Suppressor macrophage treated with lipopolysaccharide for 1 hour (primary cell): ENCODE data around the gene SLC24A3.

Experiments
- DNase-seq, 3 donors: peaks; one replicate each; pipeline ENCODE4 v3.0.0-alpha.2; 2020 to 2022

SLC24A3 gene

DNA sequence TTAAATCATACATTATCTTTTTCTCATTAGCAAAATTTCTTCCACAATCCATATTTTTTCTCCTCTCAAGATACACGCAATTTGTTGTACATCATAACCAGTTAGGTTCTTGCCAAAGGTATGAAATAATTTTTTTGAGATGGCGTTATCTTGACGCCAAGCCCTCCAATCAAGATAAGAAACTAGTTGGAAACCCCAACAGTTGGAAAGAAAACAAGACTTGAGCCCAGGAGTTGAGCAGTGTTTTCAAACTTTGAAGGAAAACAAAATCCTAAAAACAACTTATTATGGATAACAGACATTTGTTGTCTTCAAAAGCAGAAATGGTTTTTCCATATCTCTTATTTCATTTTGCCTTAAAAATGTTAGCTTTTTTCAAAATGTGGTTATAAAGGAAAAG is 184.8 kb downstream of the SLC24A3 start:
- no peak for DNase-seq

DNA sequence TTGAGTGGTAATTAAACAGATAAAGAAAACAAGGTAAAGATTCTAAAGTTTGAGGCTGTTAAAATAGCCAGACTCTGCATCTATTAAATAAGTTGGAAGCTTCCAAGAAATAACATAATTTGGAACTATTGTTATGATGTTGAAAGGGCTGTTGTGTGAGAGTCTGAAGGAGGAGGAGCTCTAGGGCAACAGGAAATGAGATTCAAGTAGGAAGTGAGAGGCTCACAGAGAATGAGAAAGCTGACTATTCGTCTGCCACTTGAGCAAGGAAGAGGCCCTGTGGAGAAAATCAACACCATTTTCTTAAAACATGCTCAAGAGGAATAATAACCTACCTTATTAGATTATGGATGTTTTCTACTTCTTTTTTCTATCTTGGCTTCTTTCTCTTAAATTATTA is 185.2 kb downstream of the SLC24A3 start:
- DNase-seq = peak in 2 of 3 donors; percentile 31 to 42

DNA sequence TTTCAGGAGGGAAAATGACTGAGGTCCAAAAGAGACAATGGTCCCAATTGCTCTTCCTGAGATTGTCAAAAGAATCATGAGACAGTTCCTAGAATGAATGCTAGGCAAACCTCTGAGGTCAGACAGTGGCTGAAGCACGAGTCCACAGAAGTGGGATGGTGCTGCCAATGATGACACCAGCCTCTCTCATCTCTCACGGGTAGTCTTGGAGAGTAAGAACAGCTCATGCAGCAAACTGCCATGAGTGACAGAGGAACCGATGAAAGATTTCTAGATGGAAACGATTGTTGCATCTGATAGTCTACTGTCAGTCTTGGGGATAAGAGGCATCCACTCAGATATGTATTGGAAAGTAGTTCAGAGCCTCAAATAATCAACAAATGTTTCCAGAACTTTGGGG is 188.7 kb downstream of the SLC24A3 start:
- no peak for DNase-seq

DNA sequence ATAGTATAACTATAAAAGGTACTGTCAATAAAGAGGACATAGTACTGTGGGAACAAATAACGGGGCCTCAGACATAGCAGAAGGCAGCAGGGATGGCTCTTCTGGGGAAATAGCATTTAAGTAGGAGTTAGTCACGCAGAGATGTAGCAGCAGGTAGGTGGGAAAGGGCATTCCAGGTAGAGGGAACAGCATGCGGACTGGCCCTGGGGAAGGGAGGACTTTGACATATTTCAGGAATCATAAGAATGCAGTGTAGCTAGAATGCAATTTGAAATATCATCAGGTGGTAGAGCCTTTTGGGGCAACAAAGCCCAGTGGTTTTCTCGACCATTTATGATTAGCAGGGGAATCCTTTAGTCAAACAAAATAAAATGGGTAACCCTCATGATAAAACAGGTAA is 191.1 kb downstream of the SLC24A3 start:
- no peak for DNase-seq

DNA sequence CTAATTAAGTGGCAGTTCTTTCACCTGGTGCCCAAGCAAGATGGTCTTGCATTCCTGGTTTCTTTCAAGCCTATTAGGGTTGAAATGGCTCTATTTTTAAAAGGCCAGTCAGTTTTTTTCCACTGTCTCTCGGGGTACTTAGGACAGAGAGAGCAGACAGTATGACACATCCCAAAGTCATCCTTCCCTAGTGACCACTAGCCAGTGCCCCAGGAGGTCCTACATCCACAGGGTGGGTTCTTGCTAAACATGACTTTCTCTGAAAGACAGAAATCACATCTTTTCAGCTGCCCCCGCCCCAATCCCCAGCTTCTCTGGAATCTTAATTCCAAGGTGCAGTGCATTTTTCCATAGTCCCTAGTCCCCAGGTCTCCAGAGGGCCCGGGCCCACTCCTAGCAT is 192.4 kb downstream of the SLC24A3 start:
- no peak for DNase-seq

DNA sequence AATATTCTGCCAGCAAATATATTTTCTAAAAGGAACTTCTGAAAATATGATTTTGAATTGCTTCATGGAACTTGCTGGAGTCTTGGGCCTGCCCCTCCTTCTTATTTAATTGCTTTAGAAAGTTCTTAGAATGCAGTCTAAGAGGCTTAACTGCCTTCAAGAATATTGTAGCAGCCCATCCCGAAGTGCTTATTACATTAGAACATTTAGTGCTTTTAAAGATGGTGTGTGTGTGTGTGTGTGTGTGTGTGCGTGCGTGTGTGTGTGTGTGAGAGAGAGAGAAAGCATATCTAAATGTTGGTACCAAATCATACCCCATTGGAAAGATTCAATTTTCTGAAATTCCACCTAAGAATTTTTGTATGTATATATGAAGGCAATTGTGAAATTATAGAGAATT is 193.5 kb downstream of the SLC24A3 start:
- DNase-seq = no peak

DNA sequence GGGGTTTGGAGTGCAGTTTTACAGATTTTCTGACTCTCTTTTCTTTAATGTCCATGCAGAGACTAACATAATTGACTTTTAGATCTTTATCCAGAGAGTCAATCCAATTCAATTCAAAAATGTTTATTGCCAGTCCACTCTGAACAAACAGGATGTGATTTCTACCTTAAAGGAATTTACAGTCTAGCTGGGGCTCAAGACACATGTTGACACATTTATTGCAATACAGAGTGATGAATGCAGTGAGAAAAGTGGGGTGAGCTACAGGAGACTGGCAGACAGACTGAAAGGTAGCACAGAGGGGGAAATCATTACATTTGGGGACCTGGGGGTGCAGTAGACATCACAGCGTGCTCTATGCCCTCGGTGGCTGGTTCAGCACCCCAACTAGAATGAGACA is 193.9 kb downstream of the SLC24A3 start:
- no peak for DNase-seq

DNA sequence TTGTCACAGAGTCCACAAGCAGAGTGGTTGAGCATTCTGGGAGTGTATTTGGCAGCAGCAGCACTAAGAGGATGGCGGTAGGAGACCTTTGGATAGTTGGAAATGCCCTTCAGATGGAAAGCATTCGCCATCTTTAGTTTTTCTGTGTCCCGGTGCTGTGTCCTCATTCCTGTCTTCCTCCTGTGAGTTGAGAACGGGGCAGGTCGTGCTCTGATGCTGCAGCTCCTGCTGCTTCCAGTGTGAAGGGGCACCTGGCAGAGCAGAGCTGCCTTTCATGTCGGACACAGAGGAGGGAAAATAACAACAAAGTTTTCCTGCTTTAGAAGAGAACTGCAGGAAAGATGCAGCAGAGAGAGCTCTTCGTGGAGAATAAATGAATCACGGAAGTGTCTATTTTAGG is 194.8 kb downstream of the SLC24A3 start:
- DNase-seq = no peak

DNA sequence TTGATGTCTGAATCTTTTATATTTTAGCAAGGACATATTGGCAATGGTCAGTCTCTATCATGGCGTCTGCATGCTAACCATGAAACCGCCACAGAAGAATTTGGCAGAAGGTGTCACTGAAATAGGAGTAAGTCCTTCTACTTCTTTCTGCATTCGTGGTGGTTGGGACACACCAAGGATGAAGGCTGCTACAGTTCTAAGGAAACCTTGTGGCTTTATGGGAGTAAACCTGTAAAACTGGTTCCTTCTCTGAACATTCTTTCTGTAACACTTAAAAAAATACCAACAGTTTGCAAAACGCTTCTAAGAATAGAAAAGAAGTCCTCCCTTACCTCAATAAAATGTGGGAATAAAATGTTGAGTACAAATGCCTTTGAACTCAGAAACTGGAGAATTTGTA is 195.3 kb downstream of the SLC24A3 start:
- DNase-seq = no peak

DNA sequence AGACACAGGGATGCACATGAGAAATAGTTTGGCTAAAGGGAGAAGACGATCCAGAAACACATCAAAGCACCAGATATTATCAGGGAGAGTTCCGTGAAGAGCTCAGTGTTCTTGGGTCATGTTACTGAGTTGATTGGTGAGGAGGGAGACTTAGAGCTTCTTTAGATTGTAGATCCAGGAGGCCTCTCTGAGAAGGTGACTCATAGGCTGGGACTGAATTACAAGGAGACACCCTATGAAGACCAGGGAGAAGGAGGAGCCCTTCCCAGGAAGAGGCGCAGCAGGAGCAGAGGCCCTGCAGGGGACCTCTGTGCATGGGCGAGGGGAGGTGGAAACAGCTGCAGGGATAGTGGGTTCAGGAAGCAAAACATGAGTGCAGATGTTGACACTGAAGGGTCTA is 196.5 kb downstream of the SLC24A3 start:
- DNase-seq = no peak

DNA sequence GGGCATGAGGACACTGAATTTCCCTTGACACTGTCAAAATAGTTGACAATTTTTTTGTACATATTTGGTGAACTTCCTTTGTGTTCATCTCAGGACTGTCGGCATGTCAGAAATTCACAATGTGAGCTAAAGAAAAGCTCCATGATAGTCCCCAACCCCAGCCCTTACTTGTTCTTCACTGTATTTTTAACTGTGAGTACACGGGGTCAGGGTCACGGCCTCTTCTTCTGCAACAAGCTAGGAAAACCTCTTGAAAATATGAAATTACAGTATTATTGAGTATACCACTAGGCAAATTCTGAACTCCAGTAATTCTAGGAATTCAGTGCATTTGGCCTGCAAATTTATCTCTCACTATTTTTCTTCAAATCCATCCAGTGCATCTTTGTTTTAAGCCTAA is 199.4 kb downstream of the SLC24A3 start:
- no peak for DNase-seq

DNA sequence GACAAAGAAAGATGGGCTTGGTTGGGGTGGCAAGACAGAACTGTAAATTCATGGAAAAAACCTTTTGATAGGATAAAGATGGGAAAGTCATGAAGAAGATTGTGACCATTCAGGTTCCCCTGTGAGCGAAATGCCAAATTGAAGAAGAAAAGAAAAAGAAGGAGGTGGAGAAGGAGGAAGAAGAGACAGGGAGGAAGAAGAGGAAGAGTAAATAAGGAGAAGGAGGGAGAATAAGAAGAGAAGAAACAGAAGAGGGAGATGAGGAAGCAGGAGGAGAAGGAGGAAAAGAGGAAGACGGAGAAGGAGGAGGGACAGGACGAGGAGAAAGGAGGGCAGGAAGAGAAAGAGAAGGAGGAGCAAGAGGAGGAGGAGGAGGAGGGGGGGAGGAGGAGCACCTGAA is 199.8 kb downstream of the SLC24A3 start:
- no peak for DNase-seq

DNA sequence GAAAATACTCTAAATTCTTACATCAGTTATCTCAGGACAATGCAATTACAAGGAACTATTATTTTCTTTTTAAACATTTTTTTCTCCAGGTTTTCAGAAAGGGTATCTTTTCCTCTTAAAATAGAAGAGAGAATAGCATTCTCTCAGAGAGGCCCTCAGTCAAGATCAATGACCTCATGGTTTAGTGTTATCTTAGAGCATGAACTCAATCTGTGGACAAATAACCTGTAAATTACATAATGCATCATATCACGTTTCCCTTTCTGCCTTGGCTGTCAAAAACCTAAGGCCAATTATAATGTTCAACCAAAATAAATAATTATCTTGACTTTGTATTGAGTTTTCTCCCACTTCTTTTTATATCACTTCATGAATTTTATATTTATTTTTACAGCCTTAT is 202.2 kb downstream of the SLC24A3 start:
- DNase-seq = no peak

DNA sequence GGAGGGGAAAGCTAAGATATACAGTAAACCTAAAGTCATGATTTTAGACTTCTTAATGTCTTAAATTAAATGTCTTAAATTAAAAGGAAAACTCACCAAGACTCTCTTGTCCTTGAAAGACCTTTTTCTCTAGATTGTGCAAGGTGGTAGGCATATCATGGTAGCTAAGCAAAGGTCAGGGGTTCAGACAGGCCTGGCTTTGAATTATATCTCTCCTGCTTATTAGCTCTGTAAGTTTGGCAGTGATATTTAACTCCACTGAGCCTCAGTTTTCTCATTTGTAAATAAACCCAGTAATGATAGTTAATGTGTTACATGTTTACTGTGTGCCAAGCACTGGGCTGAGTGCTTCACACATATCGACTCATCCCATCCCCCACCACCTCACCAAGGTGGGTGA is 203.3 kb downstream of the SLC24A3 start:
- no peak for DNase-seq

DNA sequence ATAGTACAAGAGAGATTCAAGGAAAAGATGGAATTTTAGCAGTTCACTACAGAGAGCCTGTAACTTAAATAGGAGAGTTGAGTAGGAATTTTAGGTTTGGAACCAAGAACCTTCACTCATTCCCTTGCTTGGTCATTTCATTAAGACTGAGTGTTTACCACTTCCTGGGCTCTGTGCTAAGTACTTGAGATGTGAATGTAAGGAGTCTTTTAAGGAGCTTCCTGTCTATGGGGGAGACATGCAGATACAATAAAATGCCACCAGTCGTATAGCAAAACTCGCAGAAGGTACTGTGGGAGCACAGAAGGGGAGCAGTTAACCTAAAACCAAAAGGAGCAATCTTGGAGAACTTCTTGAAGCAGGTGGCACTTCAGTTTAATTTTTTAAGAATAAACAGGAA is 204.2 kb downstream of the SLC24A3 start:
- DNase-seq = no peak

DNA sequence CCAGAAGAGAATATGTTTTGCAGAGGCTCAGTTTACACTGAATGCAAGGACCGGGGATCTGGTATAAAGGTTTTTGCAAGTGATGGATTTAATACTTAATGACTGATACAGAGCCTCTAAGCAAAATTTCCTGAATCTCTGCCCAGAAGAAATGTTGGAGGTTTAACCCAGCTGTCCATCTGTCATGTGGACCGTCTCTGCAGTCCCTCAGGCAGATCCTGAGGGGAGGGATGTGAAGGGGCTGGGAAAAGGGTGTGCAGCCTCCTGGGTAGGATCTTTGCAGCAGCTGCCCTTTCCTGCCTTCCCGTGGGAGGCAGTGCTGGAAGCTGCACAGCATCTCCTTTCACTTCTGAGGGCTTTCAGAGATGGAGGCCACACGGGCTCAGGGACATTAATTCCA is 207.0 kb downstream of the SLC24A3 start:
- DNase-seq = no peak

DNA sequence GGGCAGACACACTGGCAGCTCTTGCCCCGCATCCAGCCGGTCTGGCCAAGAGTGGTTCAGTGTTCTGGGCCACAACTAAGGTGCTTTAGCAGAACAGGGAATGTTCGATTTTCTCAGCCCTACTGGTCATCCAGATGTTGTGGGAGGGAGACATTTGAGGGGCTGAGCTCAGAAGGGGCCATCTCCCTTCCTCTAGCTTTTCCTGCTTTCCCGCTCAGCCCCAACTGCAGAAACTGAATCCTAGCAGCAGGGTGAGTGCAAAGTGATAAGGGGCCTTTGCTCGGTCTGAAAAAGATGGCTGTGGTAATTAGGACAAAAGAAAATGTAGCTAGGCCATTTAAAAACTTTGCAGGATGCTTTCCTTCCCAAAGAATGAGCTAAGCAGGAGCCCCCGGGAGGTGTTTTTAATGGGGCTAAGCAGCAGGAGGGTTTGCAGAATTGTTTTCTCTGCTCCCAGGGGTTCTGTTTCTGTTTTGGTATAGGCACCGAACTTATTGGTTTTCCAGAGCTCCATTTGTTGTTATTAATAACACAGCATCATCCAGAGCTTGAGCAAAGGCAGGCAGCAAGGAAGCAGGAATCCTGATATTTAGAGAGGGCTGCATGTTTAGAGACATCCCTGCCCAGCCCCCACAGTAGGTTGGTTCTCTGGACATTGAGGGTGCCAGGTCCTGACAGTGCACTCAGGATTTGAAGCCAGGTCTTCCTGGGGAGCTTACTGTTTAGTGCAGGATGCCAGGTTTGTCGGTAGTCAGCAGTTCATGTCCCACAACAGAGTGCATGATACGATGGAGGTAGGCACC is 210.9 kb downstream of the SLC24A3 start:
- no peak for DNase-seq

DNA sequence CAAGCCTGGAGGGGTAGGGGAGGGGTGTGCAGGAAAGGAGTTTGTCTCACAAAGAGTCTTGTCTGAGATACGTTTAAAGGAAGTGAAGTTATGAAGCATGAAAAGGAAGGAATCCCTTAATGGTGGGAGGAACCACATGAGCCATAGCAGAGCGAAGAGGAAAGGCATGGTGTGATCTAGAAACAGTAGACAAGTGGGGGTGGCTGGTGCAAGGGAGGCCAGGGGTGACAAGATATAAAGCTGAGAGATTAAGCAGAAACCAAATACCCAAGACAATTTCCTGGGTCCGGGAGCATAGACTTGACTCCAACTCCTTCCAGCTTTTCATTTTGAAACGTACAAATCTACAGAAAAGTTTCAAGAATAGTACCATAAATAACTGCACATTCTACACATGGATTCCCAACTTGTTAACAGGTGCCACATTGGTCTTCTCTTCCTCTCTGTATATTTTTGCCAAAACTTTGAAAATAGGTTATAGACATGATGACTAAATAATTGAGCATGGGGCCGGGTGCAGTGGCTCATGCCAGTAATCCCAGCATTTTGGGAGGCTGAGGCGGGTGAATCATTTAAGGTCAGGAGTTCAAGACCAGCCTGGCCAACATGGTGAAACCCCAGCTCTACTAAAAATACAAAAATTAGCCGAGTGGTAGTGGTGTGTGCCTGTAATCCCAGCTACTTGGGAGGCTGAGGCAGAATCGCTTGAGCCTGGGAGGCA is 211.6 kb downstream of the SLC24A3 start:
- DNase-seq = peak; percentile 23 to 33 (median 27)

DNA sequence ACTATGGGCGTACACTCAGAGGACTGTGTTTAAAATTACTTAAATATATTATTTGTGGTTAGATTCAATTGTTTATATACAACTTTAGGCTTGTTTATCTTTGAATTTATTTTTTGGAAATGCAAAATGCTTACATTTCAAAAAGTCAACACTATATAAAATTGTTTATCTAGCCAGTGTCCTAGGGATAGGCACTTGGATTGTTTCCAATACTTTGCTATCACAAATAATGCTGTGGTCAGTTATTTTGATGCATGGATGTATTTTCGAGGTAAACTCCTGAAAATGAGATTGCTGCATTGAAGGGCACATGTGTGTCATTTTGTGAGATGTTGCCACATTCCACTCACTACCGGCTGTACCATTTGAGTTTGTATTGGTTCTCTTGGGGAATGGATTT is 213.9 kb downstream of the SLC24A3 start:
- DNase-seq = no peak

DNA sequence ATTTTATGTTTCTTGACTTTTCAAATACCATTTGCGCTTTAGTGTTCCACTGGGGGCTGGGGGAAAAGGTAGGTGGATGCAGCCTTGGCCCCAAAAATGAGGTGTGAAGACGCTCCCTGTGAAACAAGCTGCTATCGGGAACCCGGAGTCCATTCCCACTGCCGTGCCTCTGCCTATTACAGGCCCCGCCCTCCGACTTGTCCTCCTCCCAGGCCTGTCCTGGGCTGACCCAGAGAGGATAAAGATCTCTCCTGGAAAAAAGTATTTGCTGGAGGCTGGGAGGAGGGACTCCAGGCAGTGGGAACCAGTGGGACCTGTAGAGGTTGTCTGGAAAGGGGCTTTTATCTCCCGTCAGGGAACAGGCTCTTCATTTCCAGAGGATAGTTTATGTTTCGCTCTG is 215.0 kb downstream of the SLC24A3 start:
- no peak for DNase-seq

DNA sequence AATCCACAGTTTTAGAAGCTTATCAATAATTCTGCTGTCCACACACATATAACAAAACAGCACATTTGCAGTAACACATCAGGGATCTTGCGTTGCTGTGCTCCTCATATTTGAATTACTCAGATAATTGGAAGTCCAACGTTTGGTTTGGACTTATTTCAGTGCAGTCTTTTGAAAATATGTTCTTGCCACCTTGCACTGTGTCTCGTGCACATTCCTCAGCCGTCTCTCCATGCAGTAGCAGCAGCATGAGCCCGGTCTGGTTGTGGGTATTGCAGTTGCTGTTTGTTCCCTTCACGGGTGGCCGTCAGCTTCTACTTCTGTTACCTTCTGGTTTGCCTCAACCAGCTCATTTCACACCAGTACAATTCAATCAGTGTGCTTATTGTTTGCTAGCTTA is 215.5 kb downstream of the SLC24A3 start:
- DNase-seq = no peak

DNA sequence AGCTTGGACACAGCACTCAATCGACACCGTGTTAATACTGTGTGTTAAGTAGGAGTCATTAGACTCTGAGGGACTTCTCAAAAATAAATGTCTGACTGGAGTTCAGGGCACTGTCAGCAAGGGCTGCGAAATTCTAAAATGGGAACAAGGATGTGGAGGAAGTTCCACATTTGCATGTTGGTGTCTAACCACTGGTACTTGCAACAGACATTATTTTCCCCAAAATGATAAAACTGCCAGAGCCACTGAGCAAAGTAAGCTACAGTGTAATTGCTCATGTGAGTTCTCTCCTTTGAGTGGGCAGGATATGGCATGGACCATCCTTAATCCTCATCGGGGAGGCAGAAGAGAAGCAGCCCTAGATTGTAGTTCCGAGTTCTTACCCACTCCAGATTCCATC is 215.9 kb downstream of the SLC24A3 start:
- DNase-seq = peak; percentile 78 to 95 (median 93)

DNA sequence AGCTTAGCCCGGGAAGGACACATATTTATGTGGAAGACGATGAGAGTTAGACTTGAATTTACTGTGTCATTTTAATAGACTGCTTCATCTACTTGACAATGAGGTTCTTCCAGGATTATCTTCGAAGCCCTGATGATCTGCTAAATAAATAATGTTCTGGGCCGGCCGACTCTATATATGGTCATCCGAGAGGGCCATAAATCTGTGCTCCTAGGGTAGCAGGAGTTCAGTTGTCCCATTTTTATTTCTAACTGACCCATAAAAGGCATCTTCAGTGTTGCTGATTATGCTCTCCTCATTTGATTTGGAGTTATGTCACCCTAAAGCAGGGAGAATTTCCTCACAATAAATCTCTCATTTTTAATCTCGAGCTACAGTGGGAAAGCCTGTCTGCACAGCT is 217.1 kb downstream of the SLC24A3 start:
- no peak for DNase-seq

DNA sequence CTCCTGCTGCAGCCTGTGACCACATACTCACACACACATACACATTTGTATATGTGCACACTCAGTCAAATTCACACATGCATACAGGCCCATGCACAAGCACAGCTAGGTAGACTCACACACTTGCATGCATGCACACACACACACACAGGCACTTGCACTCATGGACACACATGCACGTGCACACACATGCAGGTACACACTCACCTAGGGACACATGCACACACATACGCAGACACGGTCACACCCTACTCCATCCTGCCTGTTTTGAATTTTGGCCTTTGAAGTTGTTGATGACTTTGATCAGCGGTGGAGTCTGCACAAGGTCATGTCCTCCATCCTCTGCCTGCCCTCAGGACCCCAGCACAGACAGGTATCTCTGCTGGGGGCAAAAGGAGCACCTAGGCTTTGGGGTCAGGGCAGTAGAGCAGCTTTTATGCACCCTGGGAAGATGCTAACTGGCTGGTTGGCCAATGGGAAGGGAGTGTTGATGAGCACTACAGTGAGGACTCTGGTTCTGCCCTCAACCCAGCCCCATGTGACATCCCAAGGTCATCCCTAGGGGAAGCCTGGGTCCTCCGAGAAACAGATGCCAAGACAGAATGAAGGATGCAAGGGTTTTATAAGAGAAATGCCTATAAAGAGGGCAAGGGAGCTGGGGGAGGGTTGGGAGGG is 218.3 kb downstream of the SLC24A3 start:
- DNase-seq = no peak
